Prostate gland (tissue), 2 donors: ENCODE measurements around the gene TFR2.

ENCODE experiments used
- POLR2A ChIP-seq: fragments of 450-650 bp; IDR thresholded peaks from one replicate; pipeline ENCODE4 v1.6.1; 2016; ENCODE audit warnings: antibody characterized with exemption, mild to moderate bottlenecking
- POLR2AphosphoS5 ChIP-seq: sonication (generic); formaldehyde crosslinking; IDR thresholded peaks from one replicate; pipeline ENCODE4 v1.6.1; 2017; ENCODE audit warnings: antibody characterized with exemption
- TF ChIP-seq, protein P1 (sequence below), 4 experiments: fragments of 200-600 bp in 2 of 4; fragments of 450-650 bp in 2 of 4; sonication (generic) in 2 of 4; IDR thresholded peaks; 1 replicate in 3 of 4; 2 replicates in 1 of 4; pipeline ENCODE4 v1.5.1; 2016 to 2019; ENCODE audit warnings: antibody characterized with exemption in 4 of 4, mild to moderate bottlenecking in 2 of 4, moderate library complexity in 2 of 4

DNA sequence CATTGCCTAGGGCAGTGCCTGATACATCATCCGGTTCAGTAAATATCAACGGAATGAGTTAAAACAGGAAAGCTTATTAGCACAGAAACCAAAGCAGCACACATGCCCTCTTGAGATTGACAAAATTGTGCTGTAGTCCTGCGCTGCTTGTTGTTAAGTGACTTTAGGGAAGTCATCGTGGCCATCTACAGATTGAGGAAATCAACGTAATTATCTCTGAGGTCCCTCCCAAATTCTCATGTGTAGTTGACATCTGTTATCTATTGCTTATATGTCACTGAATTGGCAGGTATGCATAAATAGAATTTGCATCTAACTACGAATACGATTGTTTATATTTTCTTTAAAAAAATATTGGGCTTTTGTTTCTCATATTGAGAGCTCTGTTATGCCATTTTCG, 28.7 kb upstream of the TFR2 start:
- TF ChIP-seq, protein P1, sequence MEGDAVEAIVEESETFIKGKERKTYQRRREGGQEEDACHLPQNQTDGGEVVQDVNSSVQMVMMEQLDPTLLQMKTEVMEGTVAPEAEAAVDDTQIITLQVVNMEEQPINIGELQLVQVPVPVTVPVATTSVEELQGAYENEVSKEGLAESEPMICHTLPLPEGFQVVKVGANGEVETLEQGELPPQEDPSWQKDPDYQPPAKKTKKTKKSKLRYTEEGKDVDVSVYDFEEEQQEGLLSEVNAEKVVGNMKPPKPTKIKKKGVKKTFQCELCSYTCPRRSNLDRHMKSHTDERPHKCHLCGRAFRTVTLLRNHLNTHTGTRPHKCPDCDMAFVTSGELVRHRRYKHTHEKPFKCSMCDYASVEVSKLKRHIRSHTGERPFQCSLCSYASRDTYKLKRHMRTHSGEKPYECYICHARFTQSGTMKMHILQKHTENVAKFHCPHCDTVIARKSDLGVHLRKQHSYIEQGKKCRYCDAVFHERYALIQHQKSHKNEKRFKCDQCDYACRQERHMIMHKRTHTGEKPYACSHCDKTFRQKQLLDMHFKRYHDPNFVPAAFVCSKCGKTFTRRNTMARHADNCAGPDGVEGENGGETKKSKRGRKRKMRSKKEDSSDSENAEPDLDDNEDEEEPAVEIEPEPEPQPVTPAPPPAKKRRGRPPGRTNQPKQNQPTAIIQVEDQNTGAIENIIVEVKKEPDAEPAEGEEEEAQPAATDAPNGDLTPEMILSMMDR (IDR thresholded peaks at IDR 0.05) = no peak
- TF ChIP-seq POLR2A (no peak), POLR2AphosphoS5 (no peak)
